Subcutaneous adipose tissue (tissue), 4 donors: ENCODE measurements around the gene RAB30. TPM values are rescaled to one million over a fixed set of nuclear protein-coding genes. Genes with fewer than 3 reads are reported as not detected.

Experiments used
- total RNA-seq, 4 donors: library from RNA; depleted of rRNA; stranded (reverse); fragments of >200 nt; gene quantifications; one replicate each; pipeline ENCODE4 v1.1.0, GENCODE V29; 2016
- TF ChIP-seq, protein P1 (sequence below): fragments of 450-650 bp; IDR thresholded peaks from one replicate; pipeline ENCODE4 v1.5.1; 2016; ENCODE audit warnings: low read depth, mild to moderate bottlenecking, control low read depth, antibody characterized with exemption, moderate library complexity

Gene RAB30
- total RNA-seq, 4 donors from 2014 or later = 18.8 to 34.1 (median 27.5) TPM

DNA sequence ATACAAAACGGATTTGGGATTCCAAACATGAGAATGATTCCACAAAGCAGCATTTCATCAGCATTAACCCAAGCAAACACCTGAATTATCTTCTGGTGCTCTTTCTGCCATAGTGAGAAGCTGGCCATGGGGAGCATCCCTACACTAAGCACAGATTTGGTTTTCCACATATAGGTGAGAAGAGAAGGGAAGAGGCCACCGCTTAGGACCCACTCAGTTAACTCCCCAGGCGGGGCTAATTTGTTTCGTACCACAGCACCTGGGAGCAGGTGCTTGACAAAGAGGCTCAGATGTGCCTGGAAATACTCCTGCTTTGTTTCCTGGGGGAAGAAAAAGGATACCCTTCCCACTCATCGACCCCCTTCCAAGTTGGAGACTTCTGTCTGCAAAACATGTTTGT is 64.2 kb downstream of the RAB30 start:
- TF ChIP-seq, protein P1, sequence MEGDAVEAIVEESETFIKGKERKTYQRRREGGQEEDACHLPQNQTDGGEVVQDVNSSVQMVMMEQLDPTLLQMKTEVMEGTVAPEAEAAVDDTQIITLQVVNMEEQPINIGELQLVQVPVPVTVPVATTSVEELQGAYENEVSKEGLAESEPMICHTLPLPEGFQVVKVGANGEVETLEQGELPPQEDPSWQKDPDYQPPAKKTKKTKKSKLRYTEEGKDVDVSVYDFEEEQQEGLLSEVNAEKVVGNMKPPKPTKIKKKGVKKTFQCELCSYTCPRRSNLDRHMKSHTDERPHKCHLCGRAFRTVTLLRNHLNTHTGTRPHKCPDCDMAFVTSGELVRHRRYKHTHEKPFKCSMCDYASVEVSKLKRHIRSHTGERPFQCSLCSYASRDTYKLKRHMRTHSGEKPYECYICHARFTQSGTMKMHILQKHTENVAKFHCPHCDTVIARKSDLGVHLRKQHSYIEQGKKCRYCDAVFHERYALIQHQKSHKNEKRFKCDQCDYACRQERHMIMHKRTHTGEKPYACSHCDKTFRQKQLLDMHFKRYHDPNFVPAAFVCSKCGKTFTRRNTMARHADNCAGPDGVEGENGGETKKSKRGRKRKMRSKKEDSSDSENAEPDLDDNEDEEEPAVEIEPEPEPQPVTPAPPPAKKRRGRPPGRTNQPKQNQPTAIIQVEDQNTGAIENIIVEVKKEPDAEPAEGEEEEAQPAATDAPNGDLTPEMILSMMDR = no peak

DNA sequence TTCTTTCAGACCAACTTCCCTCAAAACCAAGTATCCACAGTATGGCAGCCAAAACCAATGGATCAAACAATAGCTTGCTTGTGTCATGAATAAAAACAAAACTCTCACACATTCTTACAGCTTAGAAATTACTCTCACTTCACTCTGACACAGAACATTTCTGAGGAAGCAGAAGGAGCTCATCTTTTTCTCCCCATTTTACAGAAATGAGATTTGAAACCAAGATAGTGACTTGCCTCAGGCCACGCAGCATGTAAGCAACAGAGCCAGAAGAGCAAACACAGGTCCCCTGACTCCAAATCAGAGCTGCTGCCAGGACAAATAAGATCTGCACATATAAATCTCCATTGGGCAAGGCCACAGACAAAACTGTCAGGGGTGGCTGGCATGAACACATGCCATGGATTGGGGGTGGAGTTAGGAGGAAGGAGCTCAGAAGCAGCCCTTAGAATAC is 64.8 kb downstream of the RAB30 start:
- TF ChIP-seq, protein P1 = no peak

DNA sequence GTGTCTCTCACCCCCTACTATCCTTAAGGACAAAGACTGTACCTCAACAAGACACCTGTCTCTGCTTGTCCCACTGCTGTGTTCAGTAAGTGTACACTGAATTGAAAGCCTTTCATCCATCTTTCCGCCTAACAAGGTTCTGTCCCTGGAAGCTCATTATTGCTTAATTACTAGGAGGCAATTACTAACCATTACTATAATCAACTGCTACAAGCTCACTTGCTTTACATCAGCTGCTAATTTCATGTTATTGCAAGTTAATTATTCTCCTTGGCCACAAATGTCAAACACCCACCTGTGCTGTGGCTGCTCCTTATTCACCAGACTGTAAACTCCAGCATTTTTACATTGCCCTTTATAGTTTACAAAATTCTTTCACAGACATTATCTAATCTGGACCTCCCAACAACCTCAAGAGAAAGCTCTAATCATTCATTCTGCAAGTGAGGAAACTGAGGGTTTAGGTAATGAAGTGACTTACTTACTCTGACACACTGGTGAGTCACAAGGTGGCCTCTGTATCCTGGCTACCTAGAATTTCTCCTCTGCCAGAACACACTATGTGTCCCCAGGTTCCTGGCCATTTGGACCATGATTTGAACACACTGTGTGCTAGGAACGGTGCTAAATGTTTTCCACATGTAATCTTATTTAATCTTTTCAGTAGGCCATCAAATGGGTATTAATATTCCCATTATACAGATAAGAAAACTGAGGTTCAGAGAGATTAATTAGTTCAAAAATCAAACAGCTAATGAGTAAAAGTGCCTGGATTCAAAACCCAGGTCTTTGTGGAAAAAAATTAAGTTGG is 66.7 kb downstream of the RAB30 start:
- TF ChIP-seq, protein P1 = no peak

DNA sequence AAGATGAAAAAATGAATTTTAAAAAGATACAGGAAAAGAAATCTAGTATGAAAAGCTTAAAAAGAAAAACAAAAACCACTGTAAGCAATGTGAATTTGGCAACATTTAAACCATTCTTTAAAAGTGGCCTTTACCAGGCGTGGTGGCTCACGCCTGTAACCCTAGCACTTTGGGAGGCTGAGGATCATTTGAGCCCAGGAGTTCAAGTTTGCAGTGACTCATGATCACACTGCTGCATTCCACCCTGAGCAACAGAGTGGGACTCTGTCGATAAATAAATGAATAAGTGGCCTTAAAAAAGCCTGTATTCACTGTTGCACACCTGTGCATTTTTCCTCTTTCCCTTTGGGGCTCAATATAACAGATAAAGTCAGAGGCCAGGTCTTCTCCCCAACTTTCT is 69.2 kb downstream of the RAB30 start:
- TF ChIP-seq, protein P1 = no peak

DNA sequence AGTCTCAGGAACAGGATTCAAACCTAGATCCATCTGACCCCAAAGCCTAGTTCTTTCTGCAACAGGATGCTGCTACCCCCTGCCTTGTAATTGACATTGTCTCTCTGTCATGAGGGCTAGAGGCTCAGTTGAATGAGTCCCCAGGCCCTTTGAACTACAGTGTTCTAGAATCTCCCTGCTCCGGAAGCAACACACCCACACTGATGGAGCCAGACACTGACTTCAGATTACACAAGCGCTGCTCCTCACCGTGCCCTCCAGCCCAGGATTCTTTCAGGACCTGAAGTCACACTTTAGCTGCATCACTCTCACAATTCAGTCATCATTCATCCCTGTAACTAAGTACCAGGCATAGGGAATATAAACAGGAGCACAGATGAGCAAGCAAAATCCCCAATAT is 69.6 kb downstream of the RAB30 start:
- TF ChIP-seq, protein P1 = no peak

DNA sequence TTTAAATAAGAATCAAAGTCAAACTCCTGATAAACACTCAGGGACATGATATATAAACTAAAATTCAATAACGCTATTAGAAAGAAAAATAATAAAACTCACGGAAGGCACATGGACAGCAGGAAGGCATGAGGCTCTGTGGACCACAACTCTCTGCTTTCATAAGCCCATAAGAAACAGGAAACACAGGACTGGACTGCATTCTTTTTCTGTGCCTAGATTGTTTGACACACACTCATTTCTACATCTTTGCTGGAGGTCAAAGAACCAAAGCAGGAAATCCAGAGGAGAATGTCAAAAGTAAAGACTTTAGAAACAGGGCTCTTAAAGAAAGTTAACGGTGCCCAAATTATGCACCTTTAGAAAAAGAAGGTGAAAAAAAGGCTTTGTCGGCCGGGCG is 71.3 kb downstream of the RAB30 start:
- TF ChIP-seq, protein P1 = no peak

DNA sequence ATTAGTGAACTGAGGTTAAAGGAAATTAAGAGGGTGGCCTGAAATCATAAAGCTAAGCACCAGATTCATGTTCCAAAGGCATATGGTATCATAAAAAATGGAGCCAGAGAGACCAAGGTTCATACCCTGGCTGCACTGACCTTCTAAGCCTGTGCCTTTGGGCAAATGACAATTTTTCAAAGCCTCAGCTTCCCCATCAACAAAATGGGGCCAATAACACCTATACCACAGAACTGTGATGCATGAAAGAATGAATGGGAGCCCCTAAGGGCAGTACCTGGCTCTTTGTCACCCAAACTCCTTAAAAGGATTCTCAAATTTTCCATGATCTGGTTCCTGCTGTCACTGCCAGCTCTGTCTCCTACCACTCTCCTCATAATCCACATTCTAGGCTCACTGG is 72.5 kb downstream of the RAB30 start:
- TF ChIP-seq, protein P1 = no peak
